ENCODE measurements around the gene NCOA3.

NCOA3 gene

GRCh38 chr20:47606414-47606982 lies 104.8 kb downstream of the NCOA3 start:
- DNase-seq (ENCODE audit: insufficient read length, low spot score) (no peak), FAIRE-seq (no peak)
- no peak for TF ChIP-seq CTCF (IDR thresholded peaks at IDR 0.05; ENCODE audit: insufficient read depth, missing control alignments)

- TF ChIP-seq CTCF (IDR thresholded peaks at IDR 0.05; ENCODE audit: insufficient read depth, missing control alignments): no peak
- FAIRE-seq (no peak), DNase-seq (ENCODE audit: insufficient read length, low spot score) (no peak)
Observed at GRCh38 chr20:47606983-47607613, 105.4 kb downstream of the NCOA3 start.

- DNase-seq (ENCODE audit: insufficient read length, low spot score): no peak
- no peak for FAIRE-seq
- TF ChIP-seq CTCF (IDR thresholded peaks at IDR 0.05; ENCODE audit: insufficient read depth, missing control alignments): no peak
Observed at GRCh38 chr20:47609001-47609400, 107.3 kb downstream of the NCOA3 start.

GRCh38 chr20:47610247-47610944 lies 108.7 kb downstream of the NCOA3 start:
- DNase-seq (ENCODE audit: insufficient read length, low spot score) (no peak), FAIRE-seq (no peak)
- no peak for TF ChIP-seq CTCF (IDR thresholded peaks at IDR 0.05; ENCODE audit: insufficient read depth, missing control alignments)

- DNase-seq (ENCODE audit: insufficient read length, low spot score) (no peak), FAIRE-seq (no peak)
- TF ChIP-seq CTCF (IDR thresholded peaks at IDR 0.05; ENCODE audit: insufficient read depth, missing control alignments): no peak
Observed at GRCh38 chr20:47610945-47611250, 109.2 kb downstream of the NCOA3 start.

GRCh38 chr20:47611785-47612184 lies 110.1 kb downstream of the NCOA3 start:
- FAIRE-seq (no peak), DNase-seq (ENCODE audit: insufficient read length, low spot score) (no peak)
- TF ChIP-seq CTCF (IDR thresholded peaks at IDR 0.05; ENCODE audit: insufficient read depth, missing control alignments): no peak

GRCh38 chr20:47612670-47613069 lies 111.0 kb downstream of the NCOA3 start:
- no peak for DNase-seq (ENCODE audit: insufficient read length, low spot score)
- TF ChIP-seq CTCF (IDR thresholded peaks at IDR 0.05; ENCODE audit: insufficient read depth, missing control alignments): no peak
- no peak for FAIRE-seq
